COLO668 (cell line): Measurements from ENCODE around the gene PPP1R9B.

Source experiments
- DNase-seq: peaks from one replicate; lab custom pipeline; 2025; ENCODE audit not compliant: unreplicated experiment; lab: John Stamatoyannopoulos, UW

Gene PPP1R9B

DNA sequence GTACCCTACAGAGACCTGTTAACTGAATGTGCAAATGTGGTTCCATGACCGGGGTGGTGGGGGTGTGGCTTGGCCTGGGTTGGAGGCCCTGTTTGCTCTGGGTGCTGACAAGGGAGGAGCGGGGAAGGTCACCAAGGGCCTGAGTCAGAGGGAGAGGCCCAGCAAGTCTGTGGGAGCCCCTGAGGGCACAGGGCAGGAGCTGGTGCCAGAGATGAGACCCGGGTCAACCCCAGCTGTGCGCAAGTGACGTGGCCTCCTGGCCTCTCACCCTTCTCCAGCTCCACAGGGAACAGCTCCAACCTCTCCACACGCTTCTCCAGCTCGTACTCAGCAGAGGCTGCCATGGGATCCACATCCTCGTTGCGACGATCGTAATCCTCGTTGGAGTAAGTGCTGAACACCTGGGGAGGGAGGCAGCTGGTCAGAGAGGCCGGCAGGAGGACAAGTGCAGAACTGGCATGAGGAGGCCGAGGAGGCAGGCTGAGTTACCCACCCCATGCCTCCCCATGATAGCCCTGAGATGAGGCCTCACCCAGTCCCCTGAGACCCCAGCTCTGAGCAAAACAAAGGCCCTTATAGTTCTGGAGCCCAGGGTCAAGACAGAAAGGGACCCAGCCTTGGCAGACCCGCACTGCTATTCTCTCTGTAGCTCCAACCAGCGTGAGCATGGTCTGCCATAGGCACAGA is 5.5 kb downstream of the PPP1R9B start:
- no peak for DNase-seq

DNA sequence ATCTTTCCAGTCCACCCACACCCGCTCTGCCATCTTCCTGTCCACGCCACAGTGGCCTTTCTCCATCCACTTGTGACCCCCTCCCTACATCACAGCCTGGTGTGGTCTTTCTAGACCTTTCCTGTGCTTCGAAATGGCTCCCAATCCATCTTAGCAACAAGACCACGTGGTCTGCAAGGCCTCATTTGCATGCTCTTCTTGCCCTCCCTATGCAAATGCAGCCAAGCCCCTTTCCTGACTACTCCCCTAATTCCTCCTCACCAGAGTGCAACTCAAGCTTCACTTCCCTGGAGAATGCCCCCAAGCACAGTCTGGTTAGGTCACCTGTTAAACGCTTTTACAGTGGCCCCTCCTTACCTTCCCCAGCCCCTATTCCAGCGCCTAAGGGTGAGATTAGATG is 6.1 kb downstream of the PPP1R9B start:
- DNase-seq = peak; percentile 19

DNA sequence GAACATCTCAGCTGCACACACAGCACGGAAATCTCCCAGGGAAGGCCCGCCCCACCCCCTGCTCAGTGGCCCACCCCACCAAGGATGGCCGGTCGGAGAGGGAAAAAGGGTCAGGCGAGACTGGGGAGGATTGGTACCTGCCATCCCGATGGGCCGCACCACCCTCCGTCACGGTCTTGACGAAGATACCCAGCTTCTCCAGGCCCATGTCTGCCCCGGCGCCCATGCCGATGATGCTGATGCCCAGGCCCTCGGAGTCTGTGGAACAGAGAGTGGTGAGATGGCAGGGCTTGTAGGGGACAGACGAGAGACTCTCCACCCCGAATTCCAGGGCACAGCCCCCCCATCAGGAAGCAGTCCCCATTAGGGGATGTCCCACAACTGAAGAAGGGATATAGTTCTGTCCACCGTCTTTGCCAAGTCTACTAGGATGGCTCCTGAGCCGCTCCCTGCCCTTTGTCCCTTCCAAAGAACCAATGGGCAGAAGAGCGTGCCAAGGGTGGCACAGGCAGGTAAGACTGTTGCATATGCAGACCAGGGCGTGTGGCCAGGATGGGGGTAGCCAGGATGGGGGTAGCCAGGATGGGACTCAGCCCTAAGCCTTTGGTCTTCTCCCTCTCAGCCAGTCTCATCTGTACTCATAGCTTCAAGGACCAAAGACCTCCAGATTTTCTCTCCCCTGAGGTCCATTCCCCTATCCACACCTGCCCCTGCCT is 6.9 kb downstream of the PPP1R9B start:
- no peak for DNase-seq

DNA sequence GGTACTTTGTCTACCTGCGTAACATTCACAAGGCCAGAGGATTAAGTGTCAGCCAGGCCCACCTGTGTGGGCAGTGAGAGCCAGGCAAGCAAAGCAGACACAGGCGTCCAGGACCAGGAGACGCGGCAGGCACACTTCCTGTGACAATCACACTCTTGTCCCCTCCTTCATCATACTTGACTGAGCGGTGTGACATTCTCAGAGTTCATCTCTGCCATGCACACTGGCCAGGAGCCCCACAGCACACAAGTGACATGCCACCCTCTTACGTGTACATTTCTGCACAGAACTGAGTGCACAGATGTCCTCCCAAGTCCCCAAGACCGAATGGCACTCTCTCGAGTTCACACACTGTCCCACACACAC is 8.7 kb downstream of the PPP1R9B start:
- no peak for DNase-seq

DNA sequence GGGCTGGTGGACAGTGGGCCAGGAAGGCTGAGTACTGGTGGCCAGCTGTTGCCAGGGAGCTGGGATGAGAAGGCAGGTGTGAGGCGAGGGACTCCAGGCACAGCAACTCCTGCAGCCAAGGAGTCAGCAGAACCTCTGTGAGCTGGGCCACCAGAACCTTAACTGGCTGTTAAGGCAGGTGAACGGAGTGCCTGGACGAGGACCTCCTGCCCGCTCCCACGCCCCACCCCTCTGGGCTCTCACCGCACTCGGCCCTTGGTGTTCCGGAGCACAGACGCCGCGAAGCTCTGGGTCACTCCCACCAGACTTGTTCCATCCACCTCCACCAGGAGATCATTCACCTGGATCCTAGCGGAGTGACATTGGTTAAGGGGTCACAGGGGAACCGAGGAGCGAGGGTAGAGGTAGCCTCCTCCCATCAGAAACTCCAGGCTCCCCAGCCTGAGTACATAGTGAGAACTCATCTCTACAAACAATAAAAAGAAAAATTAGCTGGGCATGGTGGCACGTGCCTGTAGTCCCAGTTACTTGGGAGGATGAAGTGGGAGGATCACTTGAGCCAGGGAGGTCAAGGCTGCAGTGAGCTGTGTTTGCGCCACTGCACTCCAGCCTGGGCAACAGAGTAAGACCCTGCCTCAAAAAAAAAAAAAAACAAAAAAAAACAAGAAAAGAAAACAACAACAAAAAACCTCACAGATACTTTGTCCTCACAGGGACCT is 9.3 kb downstream of the PPP1R9B start:
- no peak for DNase-seq

DNA sequence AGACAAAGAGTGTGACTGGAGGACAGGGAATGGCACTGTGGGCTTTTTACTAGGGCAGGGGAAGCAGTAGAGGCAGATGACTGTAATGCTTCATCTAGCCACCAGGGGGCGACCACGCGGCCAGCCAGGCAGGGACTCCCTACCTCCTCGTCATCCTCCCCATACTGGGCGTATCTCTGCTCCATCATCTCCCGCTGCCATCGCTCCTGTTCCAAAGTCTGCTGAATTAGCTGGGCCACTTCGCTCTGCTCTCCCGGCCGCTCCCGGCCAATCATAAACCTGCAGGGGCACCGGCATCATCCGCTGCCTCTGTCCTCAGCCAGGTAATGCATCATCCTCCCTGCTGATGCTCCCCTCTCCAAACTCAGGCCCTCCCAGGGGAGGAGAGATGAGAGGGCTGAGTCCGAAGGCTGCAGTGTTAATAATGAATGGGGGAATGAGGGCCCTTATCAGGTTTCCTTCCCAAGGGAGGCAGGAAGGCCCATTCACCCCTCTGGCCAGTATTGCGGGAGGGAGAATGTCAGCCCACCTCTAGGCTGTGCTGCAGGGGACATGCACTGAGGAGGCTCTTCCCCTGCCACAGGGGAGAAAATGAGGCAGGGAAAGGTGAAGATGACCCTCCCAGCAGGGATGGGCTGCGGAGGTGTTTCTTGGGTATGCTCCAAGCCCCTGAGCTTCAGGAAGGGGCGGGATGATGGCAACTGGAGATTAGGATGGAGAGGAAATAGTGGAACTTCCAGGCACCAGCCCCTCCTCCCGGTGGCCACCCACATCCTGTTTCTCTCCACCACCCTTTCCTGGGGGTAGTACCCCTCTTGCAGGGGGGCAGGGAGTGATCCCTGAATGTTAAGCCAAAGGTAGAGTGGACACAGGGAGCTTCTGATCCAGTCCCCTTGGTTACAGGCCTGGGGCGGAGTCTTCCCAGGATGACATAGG is 10.3 kb downstream of the PPP1R9B start:
- DNase-seq = peak; percentile 37

DNA sequence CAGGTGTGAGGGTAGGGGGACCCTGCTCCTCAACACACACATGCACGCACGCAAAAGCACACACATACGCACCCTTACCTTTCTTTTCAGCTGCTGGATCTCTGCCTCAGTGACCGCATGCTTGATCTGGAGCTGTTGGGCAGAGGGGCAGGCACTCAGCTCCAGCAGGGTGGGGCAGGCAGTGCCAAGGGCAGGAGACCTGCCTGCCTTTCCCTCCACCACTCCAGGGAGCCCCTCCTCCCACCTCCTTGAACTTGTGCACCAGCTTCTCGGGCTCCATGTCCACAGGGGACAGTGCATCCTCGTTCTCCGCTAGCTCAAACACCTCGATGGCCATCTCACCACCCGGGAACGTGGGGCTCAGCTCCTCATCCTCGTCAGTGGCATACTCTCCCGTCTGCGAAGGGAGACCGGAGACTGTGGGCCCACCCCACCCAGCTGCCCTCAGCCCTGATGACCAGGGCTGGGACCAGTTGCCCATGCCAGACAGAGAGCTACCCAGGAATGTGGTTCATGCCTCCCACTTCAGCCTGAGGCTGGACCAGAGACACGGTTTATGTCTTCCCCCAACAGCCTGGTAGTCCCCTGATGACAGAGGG is 11.2 kb downstream of the PPP1R9B start:
- DNase-seq = no peak

DNA sequence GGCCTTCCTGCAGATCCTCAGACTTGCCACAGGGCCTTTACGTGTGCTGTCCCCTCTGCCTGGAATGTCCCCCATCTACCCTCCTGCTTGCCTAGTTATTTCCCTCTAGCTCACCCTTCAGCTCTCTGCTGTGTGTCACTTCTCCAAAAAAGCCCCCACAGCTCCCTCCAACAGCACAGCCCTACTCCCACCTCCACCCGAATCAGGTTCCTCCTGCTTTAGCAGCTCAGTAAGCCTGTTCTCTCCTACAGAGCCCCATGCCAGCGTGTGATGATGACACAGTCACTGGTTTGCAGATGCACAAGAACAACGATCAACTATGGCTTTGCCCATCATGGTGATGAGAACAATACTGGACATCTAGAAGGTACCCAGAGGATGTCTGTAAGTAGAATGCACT is 13.4 kb downstream of the PPP1R9B start:
- DNase-seq = no peak

DNA sequence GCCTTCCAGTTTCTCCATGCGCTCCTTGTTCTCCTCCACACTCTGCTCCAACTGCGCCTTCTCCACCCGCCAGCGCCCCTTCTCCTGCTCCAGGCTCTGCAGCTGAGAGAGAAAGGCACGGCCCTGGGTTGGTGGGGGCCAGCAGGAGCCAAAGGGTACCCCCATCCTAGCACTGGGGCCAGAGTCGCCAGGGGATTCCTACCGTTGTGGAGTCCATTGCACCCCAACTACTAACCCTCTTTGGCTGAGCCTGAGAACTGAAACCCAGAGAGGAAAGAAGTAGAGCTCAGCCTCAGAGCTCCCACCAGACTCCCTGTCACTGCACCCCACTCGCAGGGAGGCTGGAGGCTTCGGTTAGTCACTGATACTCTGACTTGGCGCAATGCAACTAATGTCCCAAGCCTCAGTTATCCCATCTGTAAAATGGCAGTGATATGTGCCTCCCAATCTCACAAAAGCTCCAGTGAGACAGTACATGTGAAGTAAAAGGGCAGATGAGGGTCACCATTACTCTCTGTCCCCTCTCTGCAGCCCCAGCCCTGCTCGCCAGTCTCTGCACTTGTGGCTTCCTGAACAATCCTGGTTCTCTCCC is 14.3 kb downstream of the PPP1R9B start:
- no peak for DNase-seq

DNA sequence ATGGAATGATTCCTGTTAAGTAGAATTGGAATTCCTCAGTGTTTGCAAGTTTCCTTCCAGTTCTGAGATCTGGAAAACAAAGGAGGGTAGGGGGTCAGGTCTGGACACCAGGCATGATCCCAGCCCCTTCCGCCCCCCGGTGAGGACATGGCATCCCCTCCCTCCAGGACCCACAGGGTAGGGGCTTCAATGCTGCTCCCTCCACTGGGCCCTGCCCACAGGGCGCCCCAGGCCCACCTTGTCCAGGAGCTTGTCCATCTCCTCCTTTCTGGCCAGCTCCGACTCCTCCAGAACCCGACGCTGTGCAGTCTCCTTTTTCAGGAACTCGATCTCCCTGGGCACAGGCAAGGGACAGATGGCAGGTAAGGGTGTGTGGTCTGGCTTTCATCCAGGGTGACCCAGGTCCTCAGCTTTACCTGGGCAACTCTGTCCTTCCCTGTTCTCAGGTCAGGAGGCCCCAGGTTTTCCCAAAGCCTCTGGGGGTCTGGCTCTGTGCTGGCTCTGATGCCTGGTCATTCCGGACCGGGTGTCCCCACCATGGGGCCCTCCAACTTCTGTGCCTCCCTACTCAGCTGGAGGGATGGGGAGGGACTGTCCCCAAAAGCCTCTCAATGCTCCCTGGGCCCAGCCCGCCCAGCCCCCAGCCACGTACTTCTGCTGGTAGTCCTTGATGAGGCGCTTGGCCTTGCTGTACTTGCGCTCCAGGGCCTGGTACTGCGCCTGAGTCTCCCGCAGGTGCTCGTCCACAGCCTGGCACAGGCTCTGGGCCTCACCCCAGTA is 15.0 kb downstream of the PPP1R9B start:
- no peak for DNase-seq

DNA sequence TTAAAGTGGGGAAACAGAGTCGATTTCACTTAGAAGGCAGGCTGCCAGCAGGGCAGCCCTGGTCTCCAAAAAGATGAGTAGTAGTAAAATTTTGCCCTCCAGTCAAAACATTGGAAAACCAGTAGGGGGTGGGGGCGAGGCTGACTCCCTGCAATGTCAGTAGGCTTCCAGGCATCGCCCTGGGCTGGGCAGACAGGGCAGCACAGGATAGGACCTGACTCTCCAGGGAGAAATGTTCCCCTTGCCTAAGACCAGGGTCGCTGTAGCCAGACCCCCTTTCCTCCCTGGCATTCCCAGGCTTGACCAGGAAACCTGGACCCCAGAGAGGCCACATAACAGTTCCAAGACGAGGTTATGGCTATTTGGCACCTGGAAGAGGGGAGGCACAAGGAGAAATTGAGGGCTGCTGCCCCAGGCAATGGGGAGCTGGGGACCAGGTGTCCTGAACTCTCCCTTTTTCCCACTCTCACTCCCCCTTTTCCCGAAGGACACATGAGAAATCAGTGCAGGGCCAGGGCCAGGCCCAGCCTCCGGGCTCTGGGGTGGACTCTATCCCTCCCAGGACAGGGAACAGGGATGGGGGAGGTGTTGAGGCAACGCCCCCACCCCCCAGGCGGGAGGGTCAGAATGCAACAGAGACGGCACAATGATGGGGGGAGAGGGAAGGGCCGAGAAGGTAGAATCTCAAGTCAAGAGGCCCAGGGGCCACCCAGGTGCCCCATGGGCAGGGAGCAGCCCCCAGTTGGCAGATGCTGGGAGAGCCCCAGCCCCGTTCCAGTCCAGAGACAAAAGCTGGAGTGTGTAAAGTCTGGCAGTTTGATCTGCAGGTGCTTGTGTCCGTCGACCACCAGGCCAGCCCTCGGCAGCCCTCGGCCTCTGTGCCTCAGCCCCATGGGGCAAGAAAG is 16.0 kb downstream of the PPP1R9B start:
- DNase-seq = no peak

DNA sequence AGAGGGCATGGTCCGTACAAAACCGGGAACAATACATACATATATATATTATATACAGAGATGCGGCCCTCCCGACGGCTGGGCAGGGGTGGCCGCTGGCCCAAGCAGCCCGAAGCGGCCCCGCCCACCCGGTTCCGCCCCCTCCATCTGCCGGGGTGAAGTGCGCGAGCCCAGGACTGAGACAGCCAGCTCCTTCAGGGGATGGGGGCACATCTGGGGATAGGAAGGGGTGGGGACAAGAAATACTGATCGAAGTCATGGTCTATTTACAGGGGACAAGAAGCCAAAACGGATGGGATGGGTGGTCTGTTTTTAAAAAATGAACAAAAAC is 16.7 kb downstream of the PPP1R9B start:
- DNase-seq = no peak

DNA sequence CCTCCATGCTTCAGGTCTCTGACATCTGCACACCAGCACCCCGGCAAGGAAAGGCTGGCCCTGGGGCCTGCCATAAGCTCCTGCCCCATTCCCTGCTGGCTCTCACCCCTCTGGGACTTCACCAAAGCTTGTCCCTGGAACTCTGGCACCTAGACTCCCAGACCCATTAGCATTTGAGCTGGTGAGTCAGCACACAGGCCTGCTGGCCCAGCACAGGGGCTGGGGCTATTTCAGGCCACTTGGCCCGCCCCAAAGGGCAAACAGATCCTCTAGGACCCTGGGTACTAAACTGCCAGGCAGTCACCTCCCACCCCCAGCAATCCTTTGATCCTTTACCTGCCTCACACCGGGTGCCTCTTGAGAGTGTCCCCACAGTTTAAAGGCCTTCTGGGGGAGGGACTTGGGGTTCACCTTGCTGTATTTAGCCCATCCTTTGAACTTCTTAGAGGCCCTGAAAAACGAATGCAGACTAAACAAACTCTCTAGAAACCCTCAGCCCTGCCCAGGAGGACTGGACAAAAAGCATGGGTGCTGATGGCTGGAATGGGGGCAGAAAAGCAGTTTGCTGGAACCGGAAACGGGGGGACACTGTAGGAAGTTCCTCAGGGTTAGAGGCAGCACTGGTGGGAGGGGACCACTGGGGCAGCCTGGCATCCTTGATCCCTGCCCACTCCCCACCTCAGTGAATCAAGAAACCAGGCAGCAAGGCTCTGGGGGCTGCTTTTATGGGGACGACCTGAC is 17.3 kb downstream of the PPP1R9B start:
- DNase-seq = no peak

DNA sequence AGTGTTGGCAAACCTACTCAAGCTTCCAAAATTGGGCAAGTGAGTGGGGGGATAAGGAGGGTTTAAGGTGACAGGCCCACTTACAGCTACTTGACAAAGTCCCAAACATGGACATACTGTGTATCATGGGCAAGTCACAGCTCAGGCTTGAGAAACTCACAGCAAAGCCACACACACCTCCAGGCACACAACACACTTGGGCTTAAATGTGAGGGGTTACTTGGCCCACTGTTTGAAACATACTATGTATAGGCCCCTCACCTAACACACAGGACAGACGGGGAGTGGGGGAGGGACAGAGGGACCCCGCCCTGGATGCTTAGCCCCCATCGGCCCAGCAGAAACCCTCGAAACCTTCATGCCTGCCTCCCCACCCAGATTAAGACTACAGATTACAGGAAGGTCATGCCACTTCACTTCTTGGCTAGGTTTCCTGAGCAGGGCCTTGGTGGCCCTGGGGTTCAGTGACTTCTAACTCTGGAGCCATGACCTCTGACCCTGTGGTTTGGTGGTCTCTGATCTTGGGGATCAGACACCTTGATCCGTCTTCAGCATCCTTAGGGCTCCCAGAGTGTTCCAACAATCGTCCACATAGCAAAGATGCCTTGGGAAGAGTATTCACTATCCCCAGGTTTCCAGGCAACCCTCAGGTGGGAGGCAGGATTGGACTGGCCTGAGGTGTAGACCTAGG is 18.2 kb downstream of the PPP1R9B start:
- DNase-seq = no peak

DNA sequence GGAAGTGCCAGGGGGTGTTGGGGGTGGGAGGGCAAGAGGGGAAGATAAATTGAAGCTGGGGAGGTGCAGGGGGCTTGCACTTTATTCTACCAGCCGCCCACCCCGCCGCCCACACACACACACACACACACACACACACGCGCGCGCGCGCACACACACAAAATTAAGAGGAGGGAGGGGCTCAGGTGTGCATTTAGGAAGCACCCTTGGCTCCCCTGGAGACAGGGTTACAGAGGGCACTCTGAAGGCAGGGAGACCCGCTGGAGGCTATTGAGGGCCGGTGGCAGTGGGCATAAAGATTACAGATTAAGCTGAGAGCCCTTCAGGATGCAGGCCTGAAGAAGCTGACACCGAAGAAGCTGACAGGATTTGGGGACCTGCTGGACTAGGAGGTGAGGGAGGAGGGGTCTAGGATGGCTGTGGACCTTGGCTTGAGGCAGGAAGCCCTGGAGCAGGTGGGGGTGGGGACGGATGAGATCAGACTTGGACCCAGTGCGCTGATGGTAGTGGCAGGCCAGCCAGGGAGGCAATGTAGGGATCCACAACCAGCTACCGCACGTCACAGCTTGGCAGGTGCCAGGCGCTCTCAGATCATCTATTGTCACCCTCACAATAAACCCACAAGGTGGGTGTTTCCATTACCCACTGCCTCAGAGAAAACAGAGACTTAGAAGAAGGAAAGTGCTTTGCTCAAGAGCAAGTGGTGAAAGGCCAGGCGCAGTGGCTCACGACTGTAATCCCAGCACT is 19.7 kb downstream of the PPP1R9B start:
- DNase-seq = peak; percentile 58

DNA sequence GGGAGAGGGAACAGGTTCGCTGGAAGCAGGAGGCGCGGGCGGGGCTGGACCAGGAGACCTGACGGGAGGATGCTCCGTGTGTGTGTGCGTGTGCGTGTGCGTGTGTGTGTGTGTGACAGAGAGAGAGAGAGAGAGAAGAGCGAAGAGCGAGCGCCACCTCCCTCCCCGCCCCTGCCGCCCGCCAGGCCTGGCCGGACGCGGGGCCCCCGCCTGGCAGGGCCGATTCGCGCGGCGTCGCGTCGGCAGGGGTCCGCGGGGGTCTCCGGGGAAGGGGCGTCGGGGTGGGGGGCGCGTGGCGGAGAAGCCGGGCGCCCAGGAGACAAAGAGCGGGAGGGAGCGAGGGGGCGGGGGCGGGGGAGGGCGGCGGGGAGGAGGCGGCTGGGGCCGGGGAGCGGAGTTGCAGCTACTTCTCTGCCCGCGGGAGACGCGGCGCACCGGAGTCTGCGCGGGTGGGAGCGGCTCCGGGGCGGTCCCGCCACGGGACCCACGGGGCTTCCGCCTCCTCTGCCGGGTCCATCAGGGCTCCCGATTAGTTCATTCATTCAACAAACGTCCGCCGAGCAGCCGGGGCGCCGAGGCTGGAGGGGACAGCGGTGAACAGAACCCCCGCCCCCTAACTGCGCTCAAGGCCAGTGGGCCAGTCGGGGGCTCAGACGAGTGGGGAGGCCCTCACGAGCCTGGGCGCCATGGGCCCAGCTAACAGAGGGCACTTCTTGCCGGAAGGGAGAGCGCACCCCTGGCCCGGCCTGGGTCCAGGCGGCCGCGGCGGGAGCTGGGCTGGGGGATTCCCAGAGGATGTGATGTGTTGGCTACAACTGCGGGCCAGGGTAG is 20.5 kb downstream of the PPP1R9B start, which contains the start of gene SAMD14:
TSS of gene SAMD14 (minus strand) at position 433 of the 831 bp plus-strand sequence. CDS start 5,201 bp downstream, outside the sequence.
- peak; percentile 25 for DNase-seq
